Neural progenitor cell (in vitro differentiated cells): ENCODE data around the gene MPPED2.

Source experiments
- CTCF ChIP-seq: fragments of 200-600 bp; sonication (generic); IDR thresholded peaks from 2 replicates; pipeline ENCODE4 v1.5.1; 2017; ENCODE audit warnings: antibody characterized with exemption, mild to moderate bottlenecking
- EZH2 ChIP-seq: fragments of 200-600 bp; sonication (generic); IDR thresholded peaks from 2 replicates; pipeline ENCODE4 v1.6.1; 2017; ENCODE audit warnings: antibody characterized with exemption, mild to moderate bottlenecking, moderate library complexity

- TF ChIP-seq EZH2 (no peak), CTCF (no peak)
Observed at GRCh38 chr11:30522536-30523243, 63.5 kb downstream of the MPPED2 start.
